Measurements from ENCODE around the gene TAPBPL.
"Not testable (repeated sequence)": the region's sequence is repeated elsewhere in the genome, so short reads cannot be mapped to it uniquely, and the experiment has no call there.

Gene TAPBPL

DNA sequence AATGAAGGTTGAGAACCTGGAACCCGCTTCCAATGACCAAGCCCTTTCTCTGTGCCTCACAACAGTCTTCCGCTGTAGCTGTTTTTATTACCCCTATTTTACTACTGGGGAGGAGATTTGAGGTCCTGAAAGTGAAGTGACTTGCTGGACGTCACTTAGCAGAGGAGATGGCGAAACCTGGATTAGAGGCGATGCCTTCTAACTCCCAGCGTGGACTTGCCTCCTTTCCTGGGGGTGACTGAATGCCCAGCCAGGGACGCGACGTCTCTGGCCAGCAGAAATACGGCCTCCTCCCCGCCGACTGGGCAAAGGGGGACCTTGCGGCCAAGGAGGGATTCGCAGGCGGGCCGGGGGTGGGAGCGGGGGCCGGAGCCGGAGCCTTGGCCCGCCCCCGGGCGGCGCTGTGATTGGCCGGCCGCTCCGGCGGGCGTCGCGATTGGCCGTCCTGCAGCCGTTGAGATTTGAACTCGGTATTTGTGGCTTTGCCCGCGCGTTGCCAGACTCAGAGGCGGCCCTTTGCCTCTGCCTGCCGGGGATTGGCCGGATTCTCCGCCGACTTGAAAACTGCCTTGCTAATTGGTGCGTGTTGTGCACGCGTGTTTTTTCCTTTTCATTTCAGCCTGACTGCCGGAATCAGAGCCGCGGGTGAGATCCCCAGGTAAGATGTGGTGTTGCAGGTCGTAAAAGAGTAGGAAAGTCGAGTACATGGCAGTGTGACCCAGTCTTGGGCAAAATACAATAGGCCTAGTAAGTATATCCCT is 41.8 kb downstream of the TAPBPL start, which contains the start of gene NCAPD2:
Gene NCAPD2, plus strand, starts transcription at position 606 of the 761 bp plus-strand sequence. CDS start 997 bp downstream, outside the sequence.
- DNase-seq (ENCODE audit: low read depth in 2 of 2) = peak; percentile 90 to 93

GRCh38 chr12:6494258-6494743 is 42.5 kb downstream of the TAPBPL start:
- DNase-seq (ENCODE audit: low read depth in 2 of 2) = no peak

- DNase-seq (ENCODE audit: low read depth in 2 of 2) = no peak
Observed at GRCh38 chr12:6494968-6495367, 43.1 kb downstream of the TAPBPL start.

DNA sequence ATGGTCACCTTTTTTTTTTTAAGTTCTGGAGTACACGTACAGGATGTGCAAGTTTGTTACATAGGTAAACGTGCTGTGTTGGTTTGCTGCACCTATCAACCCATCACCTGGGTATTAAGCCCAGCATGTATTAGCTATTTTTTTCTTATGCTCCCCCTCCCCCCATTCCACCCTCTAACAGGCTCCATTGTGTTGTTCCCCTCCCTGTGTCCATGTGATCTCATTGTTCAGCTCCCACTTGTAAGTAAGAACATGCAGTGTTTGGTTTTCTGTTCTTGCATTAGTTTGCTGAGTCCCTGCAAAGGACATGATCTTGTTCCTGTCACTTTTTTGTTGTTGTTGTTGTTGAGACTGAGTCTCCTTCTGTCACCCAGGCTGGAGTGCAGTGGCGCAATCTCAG is 45.4 kb downstream of the TAPBPL start:
- DNase-seq (ENCODE audit: low read depth in 2 of 2) = not testable (repeated sequence)

DNA sequence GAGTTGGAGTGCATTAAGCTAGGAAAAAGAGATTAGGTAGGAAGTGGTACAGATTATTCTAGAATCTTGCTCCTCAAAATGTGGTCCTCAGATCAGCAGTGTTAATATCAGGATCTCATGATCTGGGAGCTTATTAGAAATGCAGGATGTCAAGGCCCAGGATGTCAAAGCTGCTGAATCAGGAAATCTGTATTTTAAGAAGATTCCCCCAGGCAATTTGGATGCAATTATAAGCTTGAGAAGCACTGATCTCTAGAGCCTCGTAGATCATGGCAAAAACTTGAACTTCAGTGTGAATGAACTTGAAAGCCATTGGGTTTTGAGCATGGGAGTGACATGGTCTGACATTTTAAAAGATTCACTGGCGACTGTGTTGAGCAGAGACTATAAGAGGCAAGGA is 48.6 kb downstream of the TAPBPL start:
- DNase-seq (ENCODE audit: low read depth in 2 of 2) = no peak

DNA sequence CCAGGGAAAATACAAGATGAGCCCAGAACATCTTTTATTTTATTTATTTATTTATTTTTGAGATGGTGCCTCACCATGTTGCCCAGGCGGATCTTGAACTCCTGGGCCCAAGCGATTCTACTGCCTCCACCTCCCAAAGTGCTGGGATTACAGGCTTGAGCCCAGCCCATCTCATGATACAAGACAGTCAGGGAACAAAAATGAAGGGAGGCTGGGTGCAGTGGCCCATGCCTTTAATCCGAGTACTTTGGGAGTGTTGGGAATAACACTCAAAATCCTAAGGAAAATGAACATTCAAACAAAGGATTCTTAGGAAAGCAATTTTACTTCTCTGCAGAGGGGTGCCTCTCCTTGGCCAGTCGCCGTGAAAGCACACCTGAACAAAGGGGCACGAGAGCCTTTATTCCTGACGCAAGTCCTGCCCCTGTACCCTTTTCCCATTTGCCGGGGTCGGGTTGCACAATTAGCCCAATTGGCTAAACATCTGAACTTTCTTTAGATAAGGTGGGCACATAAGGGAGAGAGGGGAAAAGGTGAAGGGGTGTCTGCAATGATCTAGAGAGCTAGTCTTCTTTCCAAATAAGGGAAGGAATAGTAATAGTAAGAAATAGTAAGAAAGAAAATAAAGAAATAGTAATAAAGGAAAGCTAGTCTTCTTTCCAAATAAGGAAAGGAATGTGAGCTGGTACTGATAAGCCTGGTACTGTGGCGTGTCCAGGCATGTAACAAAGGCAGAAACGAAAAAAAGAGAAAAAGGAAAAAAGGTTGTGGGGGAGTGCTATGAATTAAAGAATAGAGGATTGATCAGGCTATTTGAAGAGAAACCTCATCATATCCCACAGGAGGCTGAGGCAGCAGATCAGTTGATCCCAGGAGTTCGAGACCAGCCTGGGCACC is 55.5 kb downstream of the TAPBPL start:
- DNase-seq (ENCODE audit: low read depth in 2 of 2) = no peak

DNA sequence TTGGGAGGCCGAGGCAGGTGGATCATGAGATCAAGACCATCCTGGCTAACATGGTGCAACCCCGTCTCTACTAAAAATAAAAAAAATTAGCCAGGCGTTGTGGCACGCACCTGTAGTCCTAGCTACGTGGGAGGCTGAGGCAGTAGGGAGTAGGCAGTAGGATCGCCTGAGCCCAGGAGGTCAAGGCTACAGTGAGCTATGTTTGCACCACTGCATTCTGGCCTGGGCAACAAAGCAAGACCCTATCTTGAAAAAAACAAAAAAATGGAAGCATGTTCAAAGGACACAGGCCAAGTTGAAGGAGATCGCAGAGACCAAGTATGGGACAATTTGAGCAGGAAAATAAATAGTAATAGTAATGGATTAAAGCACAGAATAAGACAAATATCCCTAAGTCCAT is 56.2 kb downstream of the TAPBPL start:
- DNase-seq (ENCODE audit: low read depth in 2 of 2) = no peak

Measured in stimulated activated CD4-positive, alpha-beta T cell treated with anti-CD3 and anti-CD28 coated beads, Interleukin-12 subunit alpha, Interleukin-12 subunit beta, amount 100 ng/mL, for 24 hours (primary cell).